Upper lobe of right lung (tissue), 1 donor: ENCODE measurements around the gene ARRB2. TPM values are rescaled to one million over a fixed set of nuclear protein-coding genes. Genes with fewer than 3 reads are reported as not detected.
"Not testable (repeated sequence)": the region's sequence is repeated elsewhere in the genome, so short reads cannot be mapped to it uniquely, and the experiment has no call there.

Experiments
- ATAC-seq: fragments of 200-7000 bp; cut with Tn5 transposase; one replicate; pipeline ENCODE4 v1.9.1; 2020; ENCODE audit warnings: mild to moderate bottlenecking, moderate library complexity
- DNase-seq: peaks from one replicate; pipeline ENCODE4 v3.0.0-alpha.2; 2020
- H3K27ac ChIP-seq: fragments of 200-600 bp; one replicate; pipeline ENCODE4 v1.8.0; 2022
- H3K27me3 ChIP-seq: fragments of 200-600 bp; one replicate; pipeline ENCODE4 v1.8.0; 2022; ENCODE audit warnings: mild to moderate bottlenecking
- H3K36me3 ChIP-seq: fragments of 200-600 bp; one replicate; pipeline ENCODE4 v1.8.0; 2022
- H3K4me1 ChIP-seq: fragments of 200-600 bp; one replicate; pipeline ENCODE4 v1.8.0; 2022
- H3K4me3 ChIP-seq: fragments of 200-600 bp; one replicate; pipeline ENCODE4 v1.8.0; 2022; ENCODE audit warnings: mild to moderate bottlenecking
- H3K9me3 ChIP-seq: fragments of 200-600 bp; one replicate; pipeline ENCODE4 v1.8.0; 2022
- CTCF ChIP-seq: fragments of 200-600 bp; IDR thresholded peaks from one replicate; pipeline ENCODE4 v1.8.0; 2022; ENCODE audit warnings: antibody characterized with exemption
- intact Hi-C: fragments of 100-400 bp; cut with DNase I; formaldehyde crosslinking; loops from one replicate; pipeline ENCODE4 v1.11.0; 2022
- total RNA-seq: library from RNA; stranded (reverse); fragmentation: NEBNext Ultra II Directional; extraction: Animal tissue kit (Norgen Biotek cat#: 25700); gene quantifications from one replicate; pipeline ENCODE4 v1.2.1, GENCODE V29; 2021
- donor health status: DM: no; HTN: yes; CAD: no; lungs with severe emphysema.

ARRB2 gene
- total RNA-seq, 1 donor from 2014 or later = 131 TPM

GRCh38 chr17:4711661-4712181, 1.3 kb downstream of the ARRB2 start:
- ATAC-seq = peak; percentile 25
- Histone ChIP-seq H3K4me3 (peak overlapping the region; percentile 69), H3K4me1 (peaks cover 20% of the 10 kb centered on the region), H3K27me3 (no peaks in the 10 kb centered on the region), H3K27ac (peak overlapping the region; percentile 83), H3K36me3 (peaks cover 11% of the 10 kb centered on the region), H3K9me3 (no peaks in the 10 kb centered on the region)
- no peak for TF ChIP-seq CTCF
- intact Hi-C loops = loop anchor here (10.0 kb wide), 1 partner anchor 173 kb away; no protein-coding TSS in a partner anchor
- DNase-seq = no peak

- DNase-seq = no peak
- Histone ChIP-seq H3K9me3 (no peaks in the 10 kb centered on the region), H3K4me3 (peak overlapping the region; percentile 69), H3K27ac (no peak overlapping the region), H3K4me1 (peaks cover 20% of the 10 kb centered on the region), H3K27me3 (no peaks in the 10 kb centered on the region), H3K36me3 (peaks cover 18% of the 10 kb centered on the region)
- ATAC-seq = no peak
- no peak for TF ChIP-seq CTCF
- intact Hi-C loops = loop anchor here (10.0 kb wide), 1 partner anchor 172 kb away; no protein-coding TSS in a partner anchor
Measured at GRCh38 chr17:4712526-4712925, 2.1 kb downstream of the ARRB2 start.

- not testable (repeated sequence) for DNase-seq, H3K27me3 ChIP-seq, H3K4me3 ChIP-seq, ATAC-seq, H3K9me3 ChIP-seq
- peaks cover 35% of the 10 kb centered on the region for H3K36me3 ChIP-seq
- H3K4me1 ChIP-seq = peaks cover 20% of the 10 kb centered on the region
- intact Hi-C loops = loop anchor here (10.0 kb wide), 1 partner anchor 170 kb away; no protein-coding TSS in a partner anchor
- peak overlapping the region; percentile 47 for H3K27ac ChIP-seq
Measured at GRCh38 chr17:4714340-4715062, 4.1 kb downstream of the ARRB2 start.

- ATAC-seq (no peak), DNase-seq (no peak)
- Histone ChIP-seq H3K36me3 (peaks cover 42% of the 10 kb centered on the region), H3K9me3 (no peaks in the 10 kb centered on the region), H3K27me3 (no peaks in the 10 kb centered on the region), H3K4me3 (no peak overlapping the region), H3K4me1 (peaks cover 20% of the 10 kb centered on the region), H3K27ac (peak overlapping the region; percentile 47)
- intact Hi-C loops = loop anchor here (10.0 kb wide), 1 partner anchor 170 kb away; no protein-coding TSS in a partner anchor
- no peak for TF ChIP-seq CTCF
Measured at GRCh38 chr17:4715063-4715744, 4.8 kb downstream of the ARRB2 start.

GRCh38 chr17:4716081-4716480, 5.6 kb downstream of the ARRB2 start:
- no peak for DNase-seq

More at GRCh38 chr17:4716081-4716480, 5.6 kb downstream of the ARRB2 start:
- Histone ChIP-seq H3K4me3 (no peak overlapping the region), H3K4me1 (peaks cover 17% of the 10 kb centered on the region), H3K27me3 (no peaks in the 10 kb centered on the region), H3K36me3 (peaks cover 42% of the 10 kb centered on the region), H3K9me3 (no peaks in the 10 kb centered on the region), H3K27ac (no peak overlapping the region)
- no peak for TF ChIP-seq CTCF
- ATAC-seq = no peak
- intact Hi-C loops = loop anchor here (10.0 kb wide), 1 partner anchor 169 kb away; no protein-coding TSS in a partner anchor
